K562 (cell line): Measurements from ENCODE around the gene SPINK5. TPM values are rescaled to one million over a fixed set of nuclear protein-coding genes. Genes with fewer than 3 reads are reported as not detected.

Experiments used
- ATAC-seq: fragments of 200-7000 bp; cut with Tn5 transposase; 3 replicates; pipeline ENCODE4 v1.9.1; 2020; ENCODE audit warnings: moderate library complexity
- BruUV-seq: library from RNA; stranded (reverse); fragments of 400-500 nt; replicated peaks from 2 replicates; lab custom pipeline; 2021; lab: Mats Ljungman, UMichigan
- CTCF ChIA-PET: fragments of 300-600 bp; formaldehyde crosslinking; extraction: SDS; loops from one replicate; lab custom pipeline; 2021; ENCODE audit warnings: low intra/inter-chr PET ratio; lab: Yijun Ruan, JAX
- POLR2A ChIA-PET: fragments of 300-600, 350-650 bp; sonication (Branson Sonifier 250); formaldehyde crosslinking; extraction: SDS; loops from one replicate; lab custom pipeline; 2021; ENCODE audit warnings: antibody characterized with exemption, inconsistent platforms; lab: Yijun Ruan, JAX
- DNase-seq, 4 experiments: peaks; one replicate each; pipeline versions ENCODE4 v3.0.0 to v3.0.0-alpha.2; 2011 to 2018; ENCODE audit warnings: low spot score in 3 of 4, mixed read lengths in 3 of 4; ENCODE audit errors: extremely low read depth in 1 of 4
- FAIRE-seq: peaks from 2 replicates; lab custom pipeline; 2011; peaks lifted over from hg19 to GRCh38; lab: Jason Lieb, UNC
- H2AFZ ChIP-seq: 2 replicates; pipeline ENCODE4 v1.6.0; 2011; ENCODE audit warnings: low read depth, low read length, control low read depth, inconsistent platforms
- H3K27ac ChIP-seq: fragments of 200-600 bp; 3 replicates; pipeline ENCODE4 v1.8.0; 2011; ENCODE audit warnings: low read depth, mild to moderate bottlenecking, control low read depth, inconsistent platforms, low read length, moderate library complexity, mixed read lengths; ENCODE audit errors: extremely low read depth
- H3K27me3 ChIP-seq, 2 experiments: fragments of 300-600 bp in 1 of 2; 2 replicates in 1 of 2; 3 replicates in 1 of 2; pipeline versions ENCODE4 v1.6.0 to v1.8.0; 2011; ENCODE audit warnings: inconsistent platforms in 2 of 2, low read length in 2 of 2, mild to moderate bottlenecking in 1 of 2, mixed read lengths in 1 of 2, moderate library complexity in 1 of 2; ENCODE audit not compliant: control insufficient read depth in 2 of 2, insufficient read depth in 2 of 2
- H3K36me3 ChIP-seq: fragments of 300-600 bp; 3 replicates; pipeline ENCODE4 v1.8.0; 2011; ENCODE audit warnings: mild to moderate bottlenecking, low read length, inconsistent platforms; ENCODE audit not compliant: control insufficient read depth, insufficient read depth
- H3K4me1 ChIP-seq, 2 experiments: fragments of 200-600 bp in 1 of 2; replicated peaks in 1 of 2; 2 replicates in 1 of 2; 3 replicates in 1 of 2; pipeline versions ENCODE4 v1.5.1 to v1.8.0; 2011; ENCODE audit warnings: inconsistent platforms in 2 of 2, low read length in 2 of 2, mild to moderate bottlenecking in 1 of 2, mixed read lengths in 1 of 2, moderate library complexity in 1 of 2; ENCODE audit not compliant: control insufficient read depth in 2 of 2, insufficient read depth in 2 of 2
- H3K4me2 ChIP-seq: 2 replicates; pipeline ENCODE4 v1.6.1; 2011; ENCODE audit warnings: low read length, control low read depth, inconsistent platforms, mixed read lengths; ENCODE audit not compliant: insufficient read depth
- H3K4me3 ChIP-seq: fragments of 200-600 bp; sonication (generic), shearing (Covaris generic); 2 replicates; pipeline ENCODE4 v1.5.1; 2016; ENCODE audit warnings: control low read depth, inconsistent platforms
- H3K79me2 ChIP-seq: fragments of 200-600 bp; 3 replicates; pipeline ENCODE4 v1.8.0; 2011; ENCODE audit warnings: low read length, inconsistent platforms; ENCODE audit not compliant: control insufficient read depth, insufficient read depth
- H3K9ac ChIP-seq, 2 experiments: 2 replicates each; pipeline versions ENCODE4 v1.6.0 to v1.6.1; 2011; ENCODE audit warnings: low read depth in 2 of 2, low read length in 2 of 2, control low read depth in 1 of 2, inconsistent platforms in 1 of 2, mild to moderate bottlenecking in 1 of 2, mixed read lengths in 1 of 2; ENCODE audit not compliant: insufficient read depth in 1 of 2
- H3K9me1 ChIP-seq: one replicate; pipeline ENCODE4 v1.6.0; 2011; ENCODE audit warnings: inconsistent platforms, mild to moderate bottlenecking, low read length, moderate library complexity; ENCODE audit not compliant: control insufficient read depth, insufficient read depth
- H3K9me3 ChIP-seq: replicated peaks from 2 replicates; pipeline ENCODE4 v1.5.1; 2011; ENCODE audit warnings: low read depth, low read length, inconsistent platforms; ENCODE audit not compliant: control insufficient read depth, insufficient read depth
- H4K20me1 ChIP-seq: replicated peaks from 2 replicates; pipeline ENCODE4 v1.6.1; 2011; ENCODE audit warnings: low read length, inconsistent platforms, mixed read lengths; ENCODE audit not compliant: control insufficient read depth, insufficient read depth
- EZH2 ChIP-seq: IDR thresholded peaks from 2 replicates; pipeline ENCODE4 v1.6.1; 2012; ENCODE audit warnings: low read depth, mild to moderate bottlenecking, inconsistent platforms, low read length, borderline replicate concordance
- HDGF ChIP-seq: fragments of 450-650 bp; IDR thresholded peaks from 2 replicates; pipeline ENCODE4 v1.6.1; 2016
- NEUROD1 ChIP-seq: fragments of 150-350 bp; IDR thresholded peaks from 2 replicates; pipeline ENCODE4 v1.6.1; 2014; ENCODE audit warnings: borderline replicate concordance, low read length, low read depth; ENCODE audit not compliant: partially characterized antibody
- ZBTB9 ChIP-seq: fragments of 450-650 bp; formaldehyde crosslinking; IDR thresholded peaks from 2 replicates; pipeline ENCODE4 v1.4.0; 2020; ENCODE audit warnings: mild to moderate bottlenecking, moderate library complexity
- ZFX ChIP-seq: sonication (generic); formaldehyde crosslinking; IDR thresholded peaks from 2 replicates; pipeline ENCODE4 v1.8.0; 2022; ENCODE audit warnings: mild to moderate bottlenecking, missing genetic modification reagents, moderate library complexity
- WGBS: fragments of 100-300 bp; shearing (Covaris generic); methylation state at CpG from one replicate; pipeline ENCODE4 v1.1.6; 2016; ENCODE audit warnings: low coverage, mixed read lengths; ENCODE audit not compliant: insufficient coverage; ENCODE audit errors: missing lambda C conversion rate; 5-methylcytosine and 5-hydroxymethylcytosine counted together
- in situ Hi-C: fragments of 300-500 bp; cut with MboI; formaldehyde crosslinking; loops from 4 replicates; pipeline ENCODE4 v1.15.0; 2018; ENCODE audit warnings: inconsistent platforms, mixed read lengths
- intact Hi-C: fragments of 100-400 bp; cut with micrococcal nuclease; formaldehyde crosslinking; loops from 2 replicates; pipeline ENCODE4 v1.14.2; 2022
- polyA plus RNA-seq, 8 experiments: library from polyadenylated mRNA; depleted of rRNA in 4 of 8; stranded (reverse) in 5 of 8; unstranded in 3 of 8; fragments of >200 nt; fragmentation: Nextera tagmentation in 2 of 8; fragmentation: Illumina TruSeq in 1 of 8; extraction: Ambion mirVana in 2 of 8; extraction: Trizol in 1 of 8; gene quantifications; 2 replicates each; pipeline versions ENCODE4 v1.2.1 to v1.2.3, GENCODE V29; 2011 to 2014; ENCODE audit warnings: inconsistent platforms in 1 of 8, missing spikeins in 1 of 8
- total RNA-seq, 7 experiments: library from RNA; depleted of rRNA in 6 of 7; stranded (reverse); fragments of >200 nt in 6 of 7; fragmentation: Illumina TruSeq in 2 of 7; extraction: Trizol in 2 of 7; gene quantifications; 2 replicates each; pipeline versions ENCODE4 v1.2.1 to v1.2.3, GENCODE V29; 2011 to 2021; ENCODE audit warnings: low replicate concordance in 1 of 7

SPINK5 gene
- total and polyA plus RNA-seq, 9 of the 15 experiments (the other 6 are each of a cell fraction or from before 2014, with no cell fraction given), result 0.07 to 0.68 (median 0.16) TPM; not detected in 1

- Histone ChIP-seq H3K4me1 (no peaks in the 10 kb centered on the region), H3K9me1 (no peaks in the 10 kb centered on the region), H3K36me3 (no peaks in the 10 kb centered on the region), H3K9me3 (no peaks in the 10 kb centered on the region), H3K9ac (no peak overlapping the region), H4K20me1 (no peaks in the 10 kb centered on the region), H3K79me2 (no peaks in the 10 kb centered on the region), H3K27ac (no peak overlapping the region), H3K4me2 (no peak overlapping the region), H2AFZ (no peak overlapping the region), H3K27me3 (no peaks in the 10 kb centered on the region), H3K4me3 (no peak overlapping the region)
- ChIA-PET POLR2A (no interaction called here), CTCF (no interaction called here)
- in situ Hi-C loops, result no loop called here
- DNase-seq (no peak), FAIRE-seq (no peak), ATAC-seq (no peak)
- WGBS, result 0% methylated on average over 2 of the region's 2 CpGs
- BruUV-seq, result no TSS peak
- TF ChIP-seq NEUROD1, result no peak
- TF ChIP-seq HDGF, result no peak
- no peak for TF ChIP-seq EZH2
- TF ChIP-seq ZBTB9 (CRISPR knock-in tag), result no peak
- no peak for TF ChIP-seq ZFX (CRISPR knock-in tag)
- intact Hi-C loops, result loop anchor here (10.0 kb wide), 1 partner anchor 942 kb away; no protein-coding TSS in a partner anchor
These were observed 108.6 kb downstream of the SPINK5 start for GRCh38 chr5:148172377-148172776.
